HepG2 (cell line): ENCODE measurements around the gene ZCCHC10. TPM values are rescaled to one million over a fixed set of nuclear protein-coding genes. Genes with fewer than 3 reads are reported as not detected.

Experiments
- ATAC-seq: fragments of 200-7000 bp; cut with Tn5 transposase; 3 replicates; pipeline ENCODE4 v1.9.1; 2020; ENCODE audit warnings: mild to moderate bottlenecking, moderate library complexity
- BruUV-seq: library from RNA; stranded (reverse); fragments of 400-500 nt; replicated peaks from 2 replicates; lab custom pipeline; 2021; lab: Mats Ljungman, UMichigan
- CTCF ChIA-PET: fragments of 300-600 bp; formaldehyde crosslinking; extraction: SDS; loops from one replicate; lab custom pipeline; 2021; ENCODE audit warnings: low total read pairs, inconsistent platforms, low intra/inter-chr PET ratio; lab: Yijun Ruan, JAX
- POLR2A ChIA-PET: fragments of 350-600 bp; sonication (Branson Sonifier 250); formaldehyde crosslinking; loops from one replicate; lab custom pipeline; 2020; ENCODE audit warnings: antibody characterized with exemption, inconsistent platforms; lab: Yijun Ruan, JAX
- DNase-seq: peaks from one replicate; pipeline ENCODE4 v3.0.0-alpha.2; 2015; ENCODE audit warnings: low spot score
- FAIRE-seq: peaks from 3 replicates; lab custom pipeline; 2011; peaks lifted over from hg19 to GRCh38; lab: Jason Lieb, UNC
- H2AFZ ChIP-seq: one replicate; pipeline ENCODE4 v1.6.1; 2011; ENCODE audit warnings: low read length, inconsistent platforms
- H3K27ac ChIP-seq: fragments of 300-600 bp; 3 replicates; pipeline ENCODE4 v1.8.0; 2011; ENCODE audit warnings: mixed run types, mild to moderate bottlenecking, mixed read lengths, low read length, inconsistent platforms; ENCODE audit not compliant: insufficient read depth; ENCODE audit errors: extremely low read length
- H3K27me3 ChIP-seq, 2 experiments: fragments of 200-600 bp in 1 of 2; 2 replicates in 1 of 2; 3 replicates in 1 of 2; pipeline versions ENCODE4 v1.6.0 to v1.8.0; 2011; ENCODE audit warnings: low read length in 2 of 2, mild to moderate bottlenecking in 2 of 2, moderate library complexity in 2 of 2, inconsistent platforms in 1 of 2; ENCODE audit not compliant: insufficient read depth in 2 of 2, control insufficient read depth in 1 of 2
- H3K36me3 ChIP-seq, 2 experiments: fragments of 200-600 bp in 1 of 2; replicated peaks in 1 of 2; 2 replicates in 1 of 2; 3 replicates in 1 of 2; pipeline versions ENCODE4 v1.5.1 to v1.8.0; 2011; ENCODE audit warnings: low read length in 2 of 2, inconsistent platforms in 1 of 2; ENCODE audit not compliant: insufficient read depth in 2 of 2, control insufficient read depth in 1 of 2
- H3K4me1 ChIP-seq: 2 replicates; pipeline ENCODE4 v1.5.1; 2012; ENCODE audit warnings: low read length, inconsistent platforms; ENCODE audit not compliant: insufficient read depth
- H3K4me2 ChIP-seq: 2 replicates; pipeline ENCODE4 v1.6.0; 2011; ENCODE audit warnings: low read depth, low read length, inconsistent platforms
- H3K4me3 ChIP-seq, 3 experiments: fragments of 200-600 bp in 1 of 3; sonication (generic), shearing (Covaris generic) in 1 of 3; replicated peaks in 1 of 3; 2 replicates each; pipeline ENCODE4 v1.5.1; 2011 to 2016; ENCODE audit warnings: low read length in 3 of 3, inconsistent platforms in 2 of 3, low read depth in 2 of 3, mild to moderate bottlenecking in 2 of 3, control low read depth in 1 of 3, mixed read lengths in 1 of 3; ENCODE audit not compliant: insufficient read depth in 1 of 3
- H3K79me2 ChIP-seq: one replicate; pipeline ENCODE4 v1.6.1; 2011; ENCODE audit warnings: low read length, inconsistent platforms; ENCODE audit not compliant: insufficient read depth
- H3K9ac ChIP-seq: 2 replicates; pipeline ENCODE4 v1.6.0; 2011; ENCODE audit warnings: mild to moderate bottlenecking, low read depth, low read length, inconsistent platforms; ENCODE audit not compliant: insufficient read depth
- H3K9me3 ChIP-seq: 2 replicates; pipeline ENCODE4 v1.5.1; 2012; ENCODE audit warnings: mild to moderate bottlenecking, low read length
- H4K20me1 ChIP-seq: 2 replicates; pipeline ENCODE4 v1.6.0; 2011; ENCODE audit warnings: inconsistent platforms, mild to moderate bottlenecking, low read length, moderate library complexity; ENCODE audit not compliant: insufficient read depth
- ARID5B ChIP-seq: IDR thresholded peaks from 2 replicates; pipeline ENCODE4 v1.4.0; 2020; ENCODE audit warnings: mild to moderate bottlenecking, missing genetic modification reagents
- ATF1 ChIP-seq: IDR thresholded peaks from 2 replicates; pipeline ENCODE4 v1.6.1; 2016; ENCODE audit warnings: mild to moderate bottlenecking, control low read depth
- HES4 ChIP-seq: sonication (generic); formaldehyde crosslinking; IDR thresholded peaks from 2 replicates; pipeline ENCODE4 v1.9.0; 2021; ENCODE audit warnings: mild to moderate bottlenecking, missing genetic modification reagents, borderline replicate concordance
- NBN ChIP-seq: fragments of 450-650 bp; conservative IDR thresholded peaks from 2 replicates; pipeline ENCODE4 v1.6.1; 2017
- NFIB ChIP-seq: sonication (generic); formaldehyde crosslinking; IDR thresholded peaks from 2 replicates; pipeline ENCODE4 v1.9.0; 2021; ENCODE audit warnings: missing genetic modification reagents, mild to moderate bottlenecking, borderline replicate concordance
- PREB ChIP-seq: sonication (generic); formaldehyde crosslinking; IDR thresholded peaks from 2 replicates; pipeline ENCODE4 v1.4.0; 2020; ENCODE audit warnings: missing genetic modification reagents
- SALL1 ChIP-seq: sonication (generic); formaldehyde crosslinking; IDR thresholded peaks from 2 replicates; pipeline ENCODE4 v1.8.0; 2022; ENCODE audit warnings: mild to moderate bottlenecking, missing genetic modification reagents
- SIX1 ChIP-seq: sonication (generic); formaldehyde crosslinking; IDR thresholded peaks from 2 replicates; pipeline ENCODE4 v1.4.0; 2020; ENCODE audit warnings: missing genetic modification reagents, borderline replicate concordance
- SMYD3 ChIP-seq: sonication (generic); formaldehyde crosslinking; IDR thresholded peaks from 2 replicates; pipeline ENCODE4 v1.8.1; 2023; ENCODE audit warnings: mild to moderate bottlenecking, missing genetic modification reagents
- SOX13 ChIP-seq, 3 experiments: fragments of 450-650 bp in 1 of 3; sonication (generic) in 1 of 3; formaldehyde crosslinking in 1 of 3; IDR thresholded peaks in 2 of 3; conservative IDR thresholded peaks in 1 of 3; 2 replicates each; pipeline versions ENCODE4 v1.5.0 to v1.6.1; 2016 to 2020; ENCODE audit warnings: antibody characterized with exemption in 1 of 3, mild to moderate bottlenecking in 1 of 3, missing compliant biosample characterization in 1 of 3, missing genetic modification reagents in 1 of 3, moderate library complexity in 1 of 3
- SOX5 ChIP-seq: IDR thresholded peaks from 2 replicates; pipeline ENCODE4 v1.6.1; 2016; ENCODE audit warnings: borderline replicate concordance
- SOX6 ChIP-seq, 2 experiments: fragments of 450-650 bp in 1 of 2; sonication (generic) in 1 of 2; formaldehyde crosslinking in 1 of 2; IDR thresholded peaks; 2 replicates each; pipeline versions ENCODE4 v1.4.0 to v1.6.1; 2017 to 2020; ENCODE audit warnings: antibody characterized with exemption in 1 of 2, mild to moderate bottlenecking in 1 of 2, missing genetic modification reagents in 1 of 2
- TBL1XR1 ChIP-seq: fragments of 150-350 bp; IDR thresholded peaks from 2 replicates; pipeline ENCODE4 v1.6.1; 2014; ENCODE audit warnings: borderline replicate concordance, low read length; ENCODE audit not compliant: partially characterized antibody
- TEAD3 ChIP-seq: optimal IDR thresholded peaks from 2 replicates; pipeline ENCODE3; 2016; ENCODE audit warnings: borderline replicate concordance
- ZBTB20 ChIP-seq: sonication (generic); formaldehyde crosslinking; IDR thresholded peaks from 2 replicates; pipeline ENCODE4 v1.8.1; 2023; ENCODE audit warnings: missing genetic modification reagents, low read depth, mild to moderate bottlenecking, borderline replicate concordance
- ZFP41 ChIP-seq: sonication (generic); formaldehyde crosslinking; IDR thresholded peaks from 2 replicates; pipeline ENCODE4 v1.4.0; 2020; ENCODE audit warnings: mild to moderate bottlenecking, missing genetic modification reagents, borderline replicate concordance
- ZNF549 ChIP-seq: sonication (generic); formaldehyde crosslinking; IDR thresholded peaks from 2 replicates; pipeline ENCODE4 v1.5.0; 2020; ENCODE audit warnings: missing genetic modification reagents
- ZNF746 ChIP-seq: sonication (generic); formaldehyde crosslinking; IDR thresholded peaks from 2 replicates; pipeline ENCODE4 v1.8.0; 2022; ENCODE audit warnings: mild to moderate bottlenecking, missing genetic modification reagents
- ZNF781 ChIP-seq: sonication (generic); formaldehyde crosslinking; IDR thresholded peaks from 2 replicates; pipeline ENCODE4 v1.5.1; 2020; ENCODE audit warnings: borderline replicate concordance, mild to moderate bottlenecking, missing genetic modification reagents; ENCODE audit errors: not compliant biosample characterization
- ZSCAN22 ChIP-seq: sonication (generic); formaldehyde crosslinking; IDR thresholded peaks from 2 replicates; pipeline ENCODE4 v1.4.0; 2020; ENCODE audit warnings: mild to moderate bottlenecking, missing genetic modification reagents
- ZZZ3 ChIP-seq: sonication (generic); formaldehyde crosslinking; IDR thresholded peaks from 2 replicates; pipeline ENCODE4 v1.4.0; 2020; ENCODE audit warnings: missing genetic modification reagents, mild to moderate bottlenecking, borderline replicate concordance
- WGBS: methylation state at CpG from one replicate; pipeline ENCODE4 v1.1.6; 2017; ENCODE audit warnings: low lambda C conversion rate; 5-methylcytosine and 5-hydroxymethylcytosine counted together
- in situ Hi-C: cut with HindIII; loops from 2 replicates; pipeline ENCODE4 v1.10.0; 2017; ENCODE audit warnings: low pct_unique_long_range_greater_than_20kb; ENCODE audit not compliant: extremely low pct_ligation_motif_present
- intact Hi-C: fragments of 100-400 bp; cut with micrococcal nuclease; formaldehyde crosslinking; loops from one replicate; pipeline ENCODE4 v1.10.0; 2022; ENCODE audit not compliant: unreplicated experiment
- polyA plus RNA-seq, 8 experiments: library from polyadenylated mRNA; depleted of rRNA in 3 of 8; stranded (reverse) in 7 of 8; unstranded in 1 of 8; fragments of >200 nt; fragmentation: Illumina TruSeq in 4 of 8; extraction: Trizol in 4 of 8; gene quantifications; 2 replicates each; pipeline versions ENCODE4 v1.2.1 to v1.2.3, GENCODE V29; 2011 to 2016; ENCODE audit warnings: low read depth in 4 of 8, missing spikeins in 1 of 8, mixed read lengths in 1 of 8; ENCODE audit not compliant: insufficient read depth in 1 of 8
- total RNA-seq, 5 experiments: library from RNA; depleted of rRNA; stranded (reverse); fragments of >200 nt; fragmentation: Illumina TruSeq; extraction: Trizol; gene quantifications; 2 replicates each; pipeline ENCODE4 v1.2.3, GENCODE V29; 2016; ENCODE audit warnings: low read depth in 1 of 5

ZCCHC10 gene
- total and polyA plus RNA-seq, 2 of the 13 experiments (the other 11 are each of a cell fraction or from before 2014, with no cell fraction given): 40.7 to 48.2 TPM

GRCh38 chr5:132947671-132948070 is 78.7 kb downstream of the ZCCHC10 start:
- H3K27me3 ChIP-seq: no peaks in the 10 kb centered on the region
- FAIRE-seq (peak; percentile 21), ATAC-seq (peak; percentile 41; the same call in 2 of the 3 replicates), DNase-seq (peak; percentile 47)
- peaks cover 47% of the 10 kb centered on the region for H3K4me1 ChIP-seq
- no peaks in the 10 kb centered on the region for H3K9me3 ChIP-seq
- BruUV-seq: no TSS peak
- H4K20me1 ChIP-seq: peaks cover 57% of the 10 kb centered on the region
- CTCF ChIA-PET: no interaction called here
- H3K36me3 ChIP-seq: peaks cover under 1 to 12% of the 10 kb centered on the region in 2 experiments; a peak in 4 of 5 replicates
- peak overlapping the region; percentile 24; the same call in 1 of the 2 replicates for H3K4me2 ChIP-seq
- WGBS: 29% methylated on average over 2 of the region's 2 CpGs
- H3K4me3 ChIP-seq: peak overlapping the region in 1 of 3 experiments; percentile 12; a peak in 1 of 6 replicates
- POLR2A ChIA-PET: interaction anchor here (0.6 kb wide), 1 partner anchor 15 kb away, joined by 3 read pairs; no protein-coding TSS in a partner anchor
- peaks cover 92% of the 10 kb centered on the region for H3K79me2 ChIP-seq
- intact Hi-C loops (no loop called here), in situ Hi-C loops (no loop called here)
- no peak overlapping the region for H3K9ac ChIP-seq
- no peak overlapping the region for H2AFZ ChIP-seq
- peak overlapping the region; percentile 51 for H3K27ac ChIP-seq
- TF ChIP-seq SOX5 (peak; percentile 76; the same call in 1 of the 2 replicates), ZNF781 (CRISPR knock-in tag) (no peak), ZNF549 (no peak), PREB (CRISPR knock-in tag) (no peak), ZFP41 (CRISPR knock-in tag) (no peak), SIX1 (CRISPR knock-in tag) (no peak), ATF1 (no peak), ZNF746 (CRISPR knock-in tag) (no peak), SOX6 (IDR thresholded peaks at IDR 0.05) (no peak), SOX6 (CRISPR knock-in tag; IDR thresholded peaks at IDR 0.05) (peak; percentile 38; the same call in 1 of the 2 replicates), HES4 (no peak), ZSCAN22 (CRISPR knock-in tag) (no peak), NBN (no peak), SOX13 (IDR thresholded peaks at IDR 0.05) (no peak), SOX13 (CRISPR knock-in tag; conservative IDR thresholded peaks at IDR 0.05 in 1 of 2, IDR thresholded peaks at IDR 0.05 in 1 of 2) (peak in 1 of 2 experiments; percentile 82; a peak in 2 of 4 replicates), TEAD3 (CRISPR knock-in tag) (no peak), SMYD3 (no peak), ARID5B (CRISPR knock-in tag) (0 out of 2 replicates have a peak, but pooled peaks have one; percentile 21), TBL1XR1 (no peak), ZZZ3 (CRISPR knock-in tag) (no peak), SALL1 (CRISPR knock-in tag) (no peak), NFIB (no peak), ZBTB20 (CRISPR knock-in tag) (no peak)
